Ovary (tissue), 9 donors: Measurements from ENCODE around the gene RNF183. TPM values are rescaled to one million over a fixed set of nuclear protein-coding genes. Genes with fewer than 3 reads are reported as not detected.

Experiments used
- DNase-seq, 5 donors: peaks; one replicate each; pipeline ENCODE4 v3.0.0-alpha.2; 2019 to 2020
- H3K27ac ChIP-seq, 2 donors: fragments of 200-600 bp; one replicate each; pipeline versions ENCODE4 v1.5.1 to v1.8.0; 2019 to 2022
- H3K27me3 ChIP-seq: fragments of 200-600 bp; one replicate; pipeline ENCODE4 v1.8.0; 2022
- H3K36me3 ChIP-seq: fragments of 200-600 bp; sonication (generic); one replicate; pipeline ENCODE4 v1.5.1; 2019
- H3K4me1 ChIP-seq: one replicate; pipeline ENCODE4 v1.8.1; 2013; ENCODE audit warnings: mild to moderate bottlenecking, moderate library complexity; ENCODE audit not compliant: insufficient read depth
- H3K4me3 ChIP-seq: fragments of 200-600 bp; sonication (generic); one replicate; pipeline ENCODE4 v1.5.1; 2017
- H3K9me3 ChIP-seq, 2 donors: fragments of 200-600 bp in 1 of 2; sonication (generic) in 1 of 2; one replicate each; pipeline versions ENCODE4 v1.5.1 to v1.8.1; 2013 to 2019; ENCODE audit warnings: mild to moderate bottlenecking in 1 of 2, moderate library complexity in 1 of 2
- EP300 ChIP-seq: sonication (generic); formaldehyde crosslinking; IDR thresholded peaks from one replicate; pipeline ENCODE4 v1.6.1; 2017; ENCODE audit warnings: antibody characterized with exemption
- POLR2A ChIP-seq: fragments of 450-650 bp; IDR thresholded peaks from one replicate; pipeline ENCODE4 v1.6.1; 2017; ENCODE audit warnings: antibody characterized with exemption, mild to moderate bottlenecking, moderate library complexity
- WGBS, 3 donors: extraction: QIAGEN DNeasy Blood & Tissue Kit in 1 of 3; methylation state at CpG; one replicate each; pipeline versions ENCODE4 v1.1.5 to v1.1.7; 2013 to 2017; 5-methylcytosine and 5-hydroxymethylcytosine counted together
- intact Hi-C, 4 donors: fragments of 100-400 bp; cut with DNase I; formaldehyde crosslinking; loops; one replicate each; pipeline versions ENCODE4 v1.11.0 to v1.15.1; 2022 to 2023
- polyA plus RNA-seq, 2 donors: library from polyadenylated mRNA; stranded (reverse); fragments of 200-250 nt in 1 of 2; fragments of 350-450 nt in 1 of 2; fragmentation: Illumina TruSeq in 1 of 2; extraction: RNeasy Lipid Tissue Mini Kit (QIAGEN cat#74804) in 1 of 2; gene quantifications; one replicate each; pipeline ENCODE4 v1.2.3, GENCODE V29; 2013 to 2014
- total RNA-seq, 7 donors: library from RNA; depleted of rRNA in 2 of 7; stranded (reverse); fragments of >200 nt in 2 of 7; fragmentation: NEBNext Ultra II Directional in 3 of 7; extraction: Animal tissue kit (Norgen Biotek cat#: 25700) in 3 of 7; gene quantifications; one replicate each; pipeline versions ENCODE4 v1.1.0 to v1.2.4, GENCODE V29; 2016 to 2023
- TF ChIP-seq, protein P1 (sequence below), 3 donors: fragments of 450-650 bp in 2 of 3; fragments of 200-600 bp in 1 of 3; IDR thresholded peaks; one replicate each; pipeline versions ENCODE4 v1.5.1 to v1.8.0; 2016 to 2022; ENCODE audit warnings: antibody characterized with exemption in 3 of 3, mild to moderate bottlenecking in 1 of 3
- donor health status: DM: no; HTN: no; CAD: no; lungs with moderate emphysema.
- donor health status: DM: no; HTN: no; CAD: no.
- donor health status: Bipolar disorder and iron deficiency.
- donor health status: DM: yes; HTN: yes; CAD: no.
- donor health status: DM: no; HTN: no; CAD: no.
- donor health status: DM: yes; HTN: yes; CAD: no.

RNF183 gene
- total and polyA plus RNA-seq, 9 donors: 0.06 to 1.3 (median 0.48) TPM; not detected in 5

DNA sequence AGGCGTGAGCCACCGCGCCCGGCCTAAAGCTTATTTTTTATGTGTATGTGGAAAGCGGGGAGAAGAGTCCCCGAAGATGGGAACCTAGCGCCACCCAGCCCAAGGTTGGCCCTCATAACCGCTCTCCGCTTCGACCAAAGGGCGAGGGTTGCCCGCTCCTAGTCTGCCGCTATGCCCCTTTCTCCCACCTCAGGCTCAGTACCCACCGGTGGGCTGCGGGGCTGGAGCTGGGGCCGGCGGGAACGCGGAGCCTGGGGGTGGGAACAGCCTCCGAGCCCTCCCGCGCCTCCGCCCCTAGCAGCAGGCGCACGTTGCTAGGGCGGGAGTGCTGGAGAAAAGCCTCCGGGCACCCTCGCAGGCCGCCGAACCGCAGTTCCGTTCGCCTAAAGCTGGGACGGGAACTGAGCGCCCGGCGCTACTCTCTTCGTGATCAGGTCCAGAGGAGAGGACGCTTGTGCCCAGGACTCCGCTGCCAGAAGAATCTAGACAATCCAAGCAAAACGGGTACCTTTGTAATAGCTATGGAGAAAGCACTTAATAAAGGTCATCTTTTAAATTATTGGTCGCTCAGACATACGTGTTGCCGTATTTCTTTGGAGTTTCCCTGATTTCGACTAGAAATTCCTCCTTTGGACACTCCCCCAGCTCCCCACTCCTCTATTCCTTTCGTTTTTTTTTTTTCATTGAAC, 37.0 kb upstream of the RNF183 start, which contains the start of gene WDR31:
WDR31 (minus strand) TSS at position 265 of the 689 bp plus-strand sequence. CDS start 8,253 bp downstream, outside the sequence.
- H3K27me3 ChIP-seq: no peaks in the 10 kb centered on the region
- no peaks in the 10 kb centered on the region for H3K9me3 ChIP-seq
- peak within 1 kb of the TSS; percentile 54 to 64 for H3K27ac ChIP-seq
- intact Hi-C loops: loop anchor here in 1 of 4 donors (5.0 kb wide), 1 partner anchor 37 kb away; the partner anchor contains the start of gene HDHD3
- no peak for TF ChIP-seq EP300
- TF ChIP-seq POLR2A: peak; percentile 61
- TF ChIP-seq, protein P1, sequence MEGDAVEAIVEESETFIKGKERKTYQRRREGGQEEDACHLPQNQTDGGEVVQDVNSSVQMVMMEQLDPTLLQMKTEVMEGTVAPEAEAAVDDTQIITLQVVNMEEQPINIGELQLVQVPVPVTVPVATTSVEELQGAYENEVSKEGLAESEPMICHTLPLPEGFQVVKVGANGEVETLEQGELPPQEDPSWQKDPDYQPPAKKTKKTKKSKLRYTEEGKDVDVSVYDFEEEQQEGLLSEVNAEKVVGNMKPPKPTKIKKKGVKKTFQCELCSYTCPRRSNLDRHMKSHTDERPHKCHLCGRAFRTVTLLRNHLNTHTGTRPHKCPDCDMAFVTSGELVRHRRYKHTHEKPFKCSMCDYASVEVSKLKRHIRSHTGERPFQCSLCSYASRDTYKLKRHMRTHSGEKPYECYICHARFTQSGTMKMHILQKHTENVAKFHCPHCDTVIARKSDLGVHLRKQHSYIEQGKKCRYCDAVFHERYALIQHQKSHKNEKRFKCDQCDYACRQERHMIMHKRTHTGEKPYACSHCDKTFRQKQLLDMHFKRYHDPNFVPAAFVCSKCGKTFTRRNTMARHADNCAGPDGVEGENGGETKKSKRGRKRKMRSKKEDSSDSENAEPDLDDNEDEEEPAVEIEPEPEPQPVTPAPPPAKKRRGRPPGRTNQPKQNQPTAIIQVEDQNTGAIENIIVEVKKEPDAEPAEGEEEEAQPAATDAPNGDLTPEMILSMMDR (IDR thresholded peaks at IDR 0.05): peak in 1 of 3 donors; percentile 18
- no peaks in the 10 kb centered on the region for H3K36me3 ChIP-seq
- peak; percentile 79 to 92 (median 83) for DNase-seq
- H3K4me3 ChIP-seq: peak within 1 kb of the TSS; percentile 82
- H3K4me1 ChIP-seq: peaks cover 5% of the 10 kb centered on the region
- 0 to 1% (median 0%) methylated on average over 45 to 46 of the region's 46 CpGs for WGBS, 3 donors

DNA sequence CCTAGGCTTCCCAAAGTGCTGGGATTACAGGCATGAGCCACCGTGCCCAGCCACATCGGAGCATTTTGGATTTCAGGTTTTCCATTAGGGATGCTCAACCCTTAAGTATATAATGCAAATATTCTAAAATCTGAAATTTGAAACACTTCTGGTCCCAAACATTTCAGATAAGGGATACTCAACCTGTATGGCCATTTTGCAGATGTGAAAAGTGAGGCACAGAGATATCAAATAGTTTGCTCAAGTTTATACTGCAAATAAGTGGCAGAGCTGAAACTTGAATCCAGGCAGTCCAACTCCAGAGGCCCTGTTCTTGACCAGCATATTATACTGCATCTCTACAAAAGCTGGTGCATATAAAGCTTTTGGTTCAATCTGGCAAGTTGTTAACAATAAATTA, 34.5 kb upstream of the RNF183 start:
- Histone ChIP-seq H3K9me3 (no peaks in the 10 kb centered on the region), H3K27ac (no peak overlapping the region), H3K27me3 (no peaks in the 10 kb centered on the region), H3K4me3 (no peak overlapping the region), H3K36me3 (no peaks in the 10 kb centered on the region), H3K4me1 (peaks cover 5% of the 10 kb centered on the region)
- TF ChIP-seq, protein P1 (IDR thresholded peaks at IDR 0.05): no peak
- TF ChIP-seq EP300 (no peak), POLR2A (no peak)
- 93 to 98% (median 97%) methylated on average over 2 of the region's 2 CpGs for WGBS, 3 donors
- DNase-seq: no peak
- intact Hi-C loops: no loop called here

DNA sequence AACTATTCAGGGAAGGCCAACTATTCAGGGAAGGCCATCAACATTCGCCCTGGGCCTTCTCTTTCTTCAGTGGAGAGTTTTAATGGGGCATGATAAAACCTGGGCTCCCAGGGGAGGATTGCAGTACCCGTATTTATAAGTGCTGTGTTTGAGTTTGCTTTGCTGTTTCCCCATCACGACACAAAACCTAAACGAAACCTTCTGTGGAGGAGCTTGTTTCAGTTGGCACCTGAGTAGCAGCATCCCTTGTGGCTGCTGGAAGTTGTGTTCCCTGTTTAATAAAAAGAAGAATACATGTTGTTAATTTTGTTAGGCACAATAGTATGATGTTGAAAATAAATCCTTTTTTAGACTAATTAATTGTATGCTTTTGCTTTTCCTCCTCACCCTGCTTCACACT, 28.6 kb upstream of the RNF183 start:
- TF ChIP-seq, protein P1 (IDR thresholded peaks at IDR 0.05): no peak
- TF ChIP-seq POLR2A: no peak
- TF ChIP-seq EP300: no peak
- H3K27ac ChIP-seq: no peak overlapping the region
- 23 to 38% (median 34%) methylated on average over 4 of the region's 4 CpGs for WGBS, 3 donors
- no peak overlapping the region for H3K4me3 ChIP-seq
- H3K27me3 ChIP-seq: no peaks in the 10 kb centered on the region
- H3K9me3 ChIP-seq: no peaks in the 10 kb centered on the region
- H3K4me1 ChIP-seq: no peaks in the 10 kb centered on the region
- intact Hi-C loops: no loop called here
- DNase-seq: no peak
- H3K36me3 ChIP-seq: no peaks in the 10 kb centered on the region

DNA sequence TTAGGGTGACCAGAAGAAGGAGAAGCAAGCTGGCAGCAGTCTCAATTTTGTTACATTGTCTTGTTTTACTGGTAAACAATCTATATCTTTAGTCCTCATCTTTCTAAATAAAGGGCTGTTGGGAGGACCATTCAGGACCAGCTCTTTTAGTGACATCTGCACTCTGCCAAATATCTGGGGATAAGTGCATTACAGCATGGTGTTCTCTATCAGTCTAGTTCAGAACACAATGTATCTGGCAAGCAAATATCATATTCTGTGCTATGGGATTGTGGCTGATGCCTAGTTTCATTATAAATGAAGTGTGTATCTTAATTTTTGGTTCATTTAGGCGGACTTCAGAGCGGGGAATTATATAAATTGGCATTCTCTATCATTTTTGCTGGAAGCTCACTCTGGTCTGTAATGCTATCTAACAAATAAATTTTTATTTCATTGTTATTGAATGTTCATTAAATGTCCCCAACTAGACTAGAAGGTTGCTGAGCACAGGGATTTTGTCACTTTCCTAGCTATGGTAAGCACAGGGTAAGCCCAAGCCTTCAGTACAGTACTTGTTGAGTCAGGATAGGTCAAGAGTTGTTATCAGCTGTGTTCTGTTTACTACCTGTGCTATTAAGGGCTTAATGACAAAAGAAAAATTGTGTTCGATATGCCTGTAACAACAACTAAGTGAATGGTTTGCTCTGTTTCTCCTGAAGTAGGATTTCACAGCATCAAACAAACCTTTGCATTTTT, 25.0 kb upstream of the RNF183 start:
- intact Hi-C loops: no loop called here
- no peaks in the 10 kb centered on the region for H3K4me1 ChIP-seq
- TF ChIP-seq, protein P1 (IDR thresholded peaks at IDR 0.05): no peak
- no peak for TF ChIP-seq EP300
- no peak for TF ChIP-seq POLR2A
- no peaks in the 10 kb centered on the region for H3K27me3 ChIP-seq
- H3K36me3 ChIP-seq: no peaks in the 10 kb centered on the region
- H3K4me3 ChIP-seq: no peak overlapping the region
- WGBS, 3 donors: 93 to 97% (median 94%) methylated on average over 3 of the region's 3 CpGs
- no peak for DNase-seq
- no peak overlapping the region for H3K27ac ChIP-seq
- no peaks in the 10 kb centered on the region for H3K9me3 ChIP-seq
